Common myeloid progenitor, CD34-positive (primary cell): ENCODE data around the gene CFAP74. TPM values are rescaled to one million over a fixed set of nuclear protein-coding genes. Genes with fewer than 3 reads are reported as not detected.

ENCODE experiments used
- CTCF ChIA-PET: fragments of 350-600 bp; sonication (Branson Sonifier 250); formaldehyde crosslinking; loops from one replicate; lab custom pipeline; 2021; ENCODE audit warnings: antibody characterized with exemption; lab: Charles Lee
- POLR2A ChIA-PET: fragments of 350-600 bp; sonication (Branson Sonifier 250); formaldehyde crosslinking; loops from one replicate; lab custom pipeline; 2021; ENCODE audit warnings: antibody characterized with exemption; lab: Charles Lee
- DNase-seq, 3 donors: peaks; one replicate each; pipeline versions ENCODE4 v3.0.0 to v3.0.0-alpha.2; 2013
- H3K27ac ChIP-seq, 2 experiments: 1 replicate in 1 of 2; 2 replicates in 1 of 2; pipeline ENCODE4 v1.7.0; 2013; ENCODE audit warnings: inconsistent platforms in 2 of 2, low read length in 2 of 2, mild to moderate bottlenecking in 2 of 2, low read depth in 1 of 2, moderate library complexity in 1 of 2; ENCODE audit not compliant: severe bottlenecking in 2 of 2, insufficient read depth in 1 of 2, poor library complexity in 1 of 2
- H3K27me3 ChIP-seq, 5 experiments: replicated peaks in 2 of 5; 1 replicate in 3 of 5; 2 replicates in 2 of 5; pipeline versions ENCODE4 v1.6.1 to v1.7.0; 2013; ENCODE audit warnings: low read length in 4 of 5, mild to moderate bottlenecking in 2 of 5, moderate library complexity in 2 of 5, inconsistent platforms in 1 of 5; ENCODE audit not compliant: insufficient read depth in 5 of 5, control insufficient read depth in 4 of 5
- H3K36me3 ChIP-seq, 4 experiments: 1 replicate in 2 of 4; 2 replicates in 2 of 4; pipeline versions ENCODE4 v1.6.1 to v1.7.0; 2013; ENCODE audit warnings: low read length in 3 of 4, control low read depth in 1 of 4, mild to moderate bottlenecking in 1 of 4; ENCODE audit not compliant: control insufficient read depth in 4 of 4, insufficient read depth in 4 of 4
- H3K4me1 ChIP-seq, 4 experiments: 1 replicate in 3 of 4; 2 replicates in 1 of 4; pipeline versions ENCODE4 v1.6.1 to v1.7.1; 2013; ENCODE audit warnings: low read length in 3 of 4, mild to moderate bottlenecking in 3 of 4, control low read depth in 1 of 4, inconsistent platforms in 1 of 4, moderate library complexity in 1 of 4; ENCODE audit not compliant: control insufficient read depth in 4 of 4, insufficient read depth in 4 of 4; ENCODE audit errors: control extremely low read depth in 1 of 4
- H3K4me3 ChIP-seq, 7 experiments: 1 replicate in 4 of 7; 2 replicates in 3 of 7; pipeline versions ENCODE4 v1.5.1 to v1.7.0; 2013; ENCODE audit warnings: mild to moderate bottlenecking in 7 of 7, low read length in 6 of 7, moderate library complexity in 6 of 7, inconsistent platforms in 2 of 7, low read depth in 2 of 7, control low read depth in 1 of 7; ENCODE audit not compliant: insufficient read depth in 4 of 7, control insufficient read depth in 1 of 7; ENCODE audit errors: extremely low read depth in 1 of 7
- H3K9me3 ChIP-seq, 5 experiments: 1 replicate in 4 of 5; 2 replicates in 1 of 5; pipeline versions ENCODE4 v1.6.1 to v1.7.1; 2013; ENCODE audit warnings: low read length in 4 of 5, mild to moderate bottlenecking in 2 of 5, inconsistent platforms in 1 of 5, low read depth in 1 of 5, moderate library complexity in 1 of 5; ENCODE audit not compliant: control insufficient read depth in 4 of 5, insufficient read depth in 2 of 5; ENCODE audit errors: control extremely low read depth in 1 of 5
- WGBS: methylation state at CpG from one replicate; pipeline ENCODE4 v1.1.5; 2013; ENCODE audit not compliant: insufficient coverage; 5-methylcytosine and 5-hydroxymethylcytosine counted together
- polyA plus RNA-seq: library from polyadenylated mRNA; unstranded; fragments of 120-200 nt; gene quantifications from one replicate; pipeline ENCODE4 v1.2.1, GENCODE V29; 2013

CFAP74 gene
- polyA plus RNA-seq = 0.20 TPM

- ChIA-PET POLR2A (no interaction called here), CTCF (interaction anchor here (0.8 to 2.0 kb wide), 4 partner anchors 40 to 59 kb away, joined by 3 to 4 read pairs (median 4); no protein-coding TSS in a partner anchor)
- H3K27ac ChIP-seq = no peak within 1 kb of the TSS
Observed at GRCh38 chr1:2003541-2004131, at the start of gene CFAP74. TSS of gene CFAP74 (minus strand) at chr1:2003786. CDS start at chr1:1990956, 12,830 bp downstream.

GRCh38 chr1:2053217-2053616, 49.6 kb upstream of the CFAP74 start:
- Histone ChIP-seq H3K27ac (no peak overlapping the region), H3K36me3 (peaks cover 0 to 17% (median 6%) of the 10 kb centered on the region in 4 experiments), H3K4me3 (no peak overlapping the region), H3K4me1 (peaks cover 0 to 16% (median 7%) of the 10 kb centered on the region in 4 experiments), H3K9me3 (no peaks in the 10 kb centered on the region), H3K27me3 (peaks cover 0 to 15% (median 1%) of the 10 kb centered on the region in 5 experiments)
- no peak for DNase-seq
- ChIA-PET POLR2A (no interaction called here), CTCF (interaction anchor here (1.0 to 1.4 kb wide), 3 partner anchors 8 to 87 kb away, joined by 3 to 6 read pairs (median 3); no protein-coding TSS in a partner anchor)
- 95% methylated on average over 9 of the region's 17 CpGs for WGBS

More at GRCh38 chr1:2003541-2004131, at the start of gene CFAP74:
- DNase-seq = peak; percentile 68 to 79 (median 79)
- WGBS = 4% methylated on average over 38 of the region's 49 CpGs
- H3K36me3 ChIP-seq = no peaks in the 10 kb centered on the region
- no peaks in the 10 kb centered on the region for H3K9me3 ChIP-seq
- H3K27me3 ChIP-seq = peaks cover 2 to 58% (median 25%) of the 10 kb centered on the region in 5 experiments
- H3K4me3 ChIP-seq = peak within 1 kb of the TSS in 3 of 7 experiments; percentile 10 to 26 (median 23)
- H3K4me1 ChIP-seq = peaks cover 0 to 8% (median 4%) of the 10 kb centered on the region in 4 experiments

- H3K4me1 ChIP-seq = peaks cover 0 to 16% (median 7%) of the 10 kb centered on the region in 4 experiments
- peaks cover 0 to 19% (median 5%) of the 10 kb centered on the region in 5 experiments for H3K27me3 ChIP-seq
- peaks cover 0 to 17% (median 6%) of the 10 kb centered on the region in 4 experiments for H3K36me3 ChIP-seq
- no peak for DNase-seq
- ChIA-PET CTCF (interaction anchor here (1.0 to 1.4 kb wide), 3 partner anchors 8 to 88 kb away, joined by 3 to 6 read pairs (median 3); no protein-coding TSS in a partner anchor), POLR2A (no interaction called here)
- no peak overlapping the region for H3K4me3 ChIP-seq
- no peaks in the 10 kb centered on the region for H3K9me3 ChIP-seq
- H3K27ac ChIP-seq = no peak overlapping the region
- 92% methylated on average over 9 of the region's 10 CpGs for WGBS
Observed at GRCh38 chr1:2052756-2053155, 49.2 kb upstream of the CFAP74 start.

GRCh38 chr1:2052054-2052679, 48.6 kb upstream of the CFAP74 start:
- no peak overlapping the region for H3K4me3 ChIP-seq
- peaks cover 0 to 16% (median 7%) of the 10 kb centered on the region in 4 experiments for H3K4me1 ChIP-seq
- peaks cover 0 to 22% (median 10%) of the 10 kb centered on the region in 5 experiments for H3K27me3 ChIP-seq
- H3K9me3 ChIP-seq = no peaks in the 10 kb centered on the region
- no peak for DNase-seq
- 95% methylated on average over 15 of the region's 16 CpGs for WGBS
- peaks cover 0 to 15% (median 6%) of the 10 kb centered on the region in 4 experiments for H3K36me3 ChIP-seq
- POLR2A ChIA-PET = no interaction called here
- H3K27ac ChIP-seq = no peak overlapping the region
- CTCF ChIA-PET = no interaction called here

- no peaks in the 10 kb centered on the region for H3K9me3 ChIP-seq
- peak in 2 of 3 donors; percentile 6 to 41 for DNase-seq
- H3K27ac ChIP-seq = no peak overlapping the region
- H3K4me1 ChIP-seq = peaks cover 0 to 19% (median 9%) of the 10 kb centered on the region in 4 experiments
- H3K36me3 ChIP-seq = peaks cover 0 to 8% (median 2%) of the 10 kb centered on the region in 4 experiments
- peak overlapping the region in 6 of 7 experiments; percentile 45 to 81 (median 68) for H3K4me3 ChIP-seq
- POLR2A ChIA-PET = no interaction called here
- H3K27me3 ChIP-seq = peaks cover 0 to 30% (median 22%) of the 10 kb centered on the region in 5 experiments
- CTCF ChIA-PET = no interaction called here
- 22% methylated on average over 74 of the region's 84 CpGs for WGBS
Observed at GRCh38 chr1:2050793-2051682, 47.5 kb upstream of the CFAP74 start.

GRCh38 chr1:2050461-2050792, 46.8 kb upstream of the CFAP74 start:
- ChIA-PET POLR2A (no interaction called here), CTCF (no interaction called here)
- WGBS = under 1% methylated on average over 43 of the region's 51 CpGs
- Histone ChIP-seq H3K36me3 (peaks cover 0 to 1% (median 0%) of the 10 kb centered on the region in 4 experiments), H3K4me3 (peak overlapping the region in 6 of 7 experiments; percentile 45 to 81 (median 68)), H3K9me3 (no peaks in the 10 kb centered on the region), H3K4me1 (peaks cover 0 to 22% (median 10%) of the 10 kb centered on the region in 4 experiments), H3K27me3 (peaks cover 0 to 33% (median 27%) of the 10 kb centered on the region in 5 experiments), H3K27ac (no peak overlapping the region)
- peak; percentile 36 to 67 (median 55) for DNase-seq
